DND-41 (cell line): ENCODE data around the gene ACCS.

ENCODE experiments used
- CTCF ChIP-seq: IDR thresholded peaks from 2 replicates; pipeline ENCODE4 v1.5.1; 2012; ENCODE audit warnings: borderline replicate concordance, low read length, moderate library complexity, mild to moderate bottlenecking; ENCODE audit not compliant: poor library complexity, severe bottlenecking; ENCODE audit errors: extremely low read depth
- EZH2 ChIP-seq: IDR thresholded peaks from 3 replicates; pipeline ENCODE4 v1.6.1; 2012; ENCODE audit warnings: borderline replicate concordance, low read depth, mild to moderate bottlenecking, moderate library complexity, low read length, inconsistent platforms; ENCODE audit not compliant: severe bottlenecking

GRCh38 chr11:44083433-44083832, 17.4 kb downstream of the ACCS start:
- TF ChIP-seq CTCF (no peak), EZH2 (no peak)
